ENCODE measurements around the gene AGTRAP. TPM values are rescaled to one million over a fixed set of nuclear protein-coding genes. Genes with fewer than 3 reads are reported as not detected.

Gene AGTRAP
- total and polyA plus RNA-seq, 9 of the 15 experiments (the other 6 are each of a cell fraction or from before 2014, with no cell fraction given) = 26.8 to 105 (median 57.5) TPM

GRCh38 chr1:11790880-11791715 lies 55.2 kb downstream of the AGTRAP start (continued):
- TF ChIP-seq CHD7 (IDR thresholded peaks at IDR 0.05; ENCODE audit: low read depth, low read length) (no peak), BRF1 (IDR thresholded peaks at IDR 0.05; ENCODE audit: borderline replicate concordance, extremely low read depth, insufficient read length) (no peak), STAT5B (CRISPR knock-in tag; IDR thresholded peaks at IDR 0.05) (no peak), NRF1 (conservative IDR thresholded peaks at IDR 0.05 in 1 of 2, IDR thresholded peaks at IDR 0.05 in 1 of 2) (peak; percentile 60 to 64; a peak in 2 of 4 replicates), ARHGAP35 (IDR thresholded peaks at IDR 0.05; ENCODE audit: partially characterized antibody) (peak; percentile 33), DEAF1 (CRISPR knock-in tag; IDR thresholded peaks at IDR 0.05) (no peak), ESRRB (CRISPR knock-in tag; IDR thresholded peaks at IDR 0.05; ENCODE audit: borderline replicate concordance) (no peak), ESRRA (IDR thresholded peaks at IDR 0.05; ENCODE audit: borderline replicate concordance, low read depth) (no peak), ARID3B (CRISPR knock-in tag; IDR thresholded peaks at IDR 0.05; ENCODE audit: borderline replicate concordance) (no peak), TCF3 (CRISPR knock-in tag; IDR thresholded peaks at IDR 0.05) (peak; percentile 61; the same call in 1 of the 2 replicates)
